HepG2 (cell line): ENCODE results near the gene RSF1. TPM values are rescaled to one million over a fixed set of nuclear protein-coding genes. Genes with fewer than 3 reads are reported as not detected.

Experiments
- ATRX ChIP-seq: sonication (generic); formaldehyde crosslinking; IDR thresholded peaks from 2 replicates; pipeline ENCODE4 v1.4.0; 2020; ENCODE audit warnings: missing genetic modification reagents, borderline replicate concordance
- CREM ChIP-seq, 2 experiments: sonication (generic) in 1 of 2; formaldehyde crosslinking in 1 of 2; IDR thresholded peaks; 2 replicates each; pipeline versions ENCODE4 v1.4.0 to v1.6.1; 2016 to 2020; ENCODE audit warnings: antibody characterized with exemption in 1 of 2, mild to moderate bottlenecking in 1 of 2, missing genetic modification reagents in 1 of 2
- FOXK1 ChIP-seq: sonication (generic); formaldehyde crosslinking; IDR thresholded peaks from 2 replicates; pipeline ENCODE4 v1.4.0; 2020; ENCODE audit warnings: low read depth, missing genetic modification reagents, borderline replicate concordance
- KDM1A ChIP-seq: IDR thresholded peaks from 2 replicates; pipeline ENCODE4 v1.6.1; 2016; ENCODE audit warnings: missing compliant biosample characterization
- MEF2D ChIP-seq: sonication (generic); formaldehyde crosslinking; IDR thresholded peaks from 2 replicates; pipeline ENCODE4 v1.5.1; 2020; ENCODE audit warnings: mild to moderate bottlenecking, missing genetic modification reagents
- MXI1 ChIP-seq: IDR thresholded peaks from 3 replicates; pipeline ENCODE4 v1.6.1; 2012; ENCODE audit warnings: low read depth, low read length, inconsistent platforms, borderline replicate concordance
- NCOR1 ChIP-seq: fragments of 200-600 bp; sonication (generic); IDR thresholded peaks from 2 replicates; pipeline ENCODE4 v1.7.0; 2017; ENCODE audit warnings: antibody characterized with exemption, low read length, borderline replicate concordance
- NRL ChIP-seq: sonication (generic); formaldehyde crosslinking; IDR thresholded peaks from 2 replicates; pipeline ENCODE4 v1.5.0; 2020; ENCODE audit warnings: missing genetic modification reagents, mild to moderate bottlenecking, moderate library complexity, borderline replicate concordance
- POLR2G ChIP-seq: fragments of 200-400 bp; formaldehyde crosslinking; IDR thresholded peaks from 2 replicates; pipeline ENCODE4 v1.6.1; 2018; ENCODE audit warnings: mild to moderate bottlenecking, low read depth, low read length, moderate library complexity
- SMAD9 ChIP-seq: sonication (generic); formaldehyde crosslinking; IDR thresholded peaks from 2 replicates; pipeline ENCODE4 v1.5.1; 2020; ENCODE audit warnings: mild to moderate bottlenecking, missing genetic modification reagents
- STAT5B ChIP-seq: sonication (generic); formaldehyde crosslinking; IDR thresholded peaks from 2 replicates; pipeline ENCODE4 v1.4.0; 2020; ENCODE audit warnings: missing genetic modification reagents
- TOPORS ChIP-seq: sonication (generic); formaldehyde crosslinking; IDR thresholded peaks from 2 replicates; pipeline ENCODE4 v1.8.0; 2023; ENCODE audit warnings: mild to moderate bottlenecking, missing genetic modification reagents
- ZNF652 ChIP-seq: IDR thresholded peaks from 2 replicates; pipeline ENCODE4 v1.6.1; 2016; ENCODE audit warnings: low read depth, borderline replicate concordance
- ZNF703 ChIP-seq: sonication (generic); formaldehyde crosslinking; IDR thresholded peaks from 2 replicates; pipeline ENCODE4 v1.5.1; 2020; ENCODE audit warnings: missing genetic modification reagents, mild to moderate bottlenecking, moderate library complexity, borderline replicate concordance
- ZNF792 ChIP-seq: IDR thresholded peaks from 2 replicates; pipeline ENCODE4 v1.6.1; 2016
- ZZZ3 ChIP-seq: sonication (generic); formaldehyde crosslinking; IDR thresholded peaks from 2 replicates; pipeline ENCODE4 v1.4.0; 2020; ENCODE audit warnings: missing genetic modification reagents, mild to moderate bottlenecking, borderline replicate concordance
- polyA plus RNA-seq, 8 experiments: library from polyadenylated mRNA; depleted of rRNA in 3 of 8; stranded (reverse) in 7 of 8; unstranded in 1 of 8; fragments of >200 nt; fragmentation: Illumina TruSeq in 4 of 8; extraction: Trizol in 4 of 8; gene quantifications; 2 replicates each; pipeline versions ENCODE4 v1.2.1 to v1.2.3, GENCODE V29; 2011 to 2016; ENCODE audit warnings: low read depth in 4 of 8, missing spikeins in 1 of 8, mixed read lengths in 1 of 8; ENCODE audit not compliant: insufficient read depth in 1 of 8
- total RNA-seq, 5 experiments: library from RNA; depleted of rRNA; stranded (reverse); fragments of >200 nt; fragmentation: Illumina TruSeq; extraction: Trizol; gene quantifications; 2 replicates each; pipeline ENCODE4 v1.2.3, GENCODE V29; 2016; ENCODE audit warnings: low read depth in 1 of 5
- TF ChIP-seq, protein P1 (sequence below): sonication (generic); formaldehyde crosslinking; IDR thresholded peaks from 2 replicates; pipeline ENCODE4 v1.5.1; 2020; ENCODE audit warnings: mild to moderate bottlenecking, missing genetic modification reagents, moderate library complexity
- TF ChIP-seq, protein P2 (sequence below): IDR thresholded peaks from 2 replicates; pipeline ENCODE4 v1.6.1; 2016; ENCODE audit warnings: missing compliant biosample characterization, missing genetic modification reagents, borderline replicate concordance
- TF ChIP-seq, protein P3 (sequence below): sonication (generic); formaldehyde crosslinking; IDR thresholded peaks from 2 replicates; pipeline ENCODE4 v1.8.0; 2022; ENCODE audit warnings: low read depth, missing genetic modification reagents
- TF ChIP-seq, protein P4 (sequence below): sonication (generic); formaldehyde crosslinking; IDR thresholded peaks from 2 replicates; pipeline ENCODE4 v1.5.1; 2020; ENCODE audit warnings: mild to moderate bottlenecking, missing genetic modification reagents, moderate library complexity

The RSF1 gene
- total and polyA plus RNA-seq, 2 of the 13 experiments (the other 11 are each of a cell fraction or from before 2014, with no cell fraction given): 15.5 to 33.1 TPM

DNA sequence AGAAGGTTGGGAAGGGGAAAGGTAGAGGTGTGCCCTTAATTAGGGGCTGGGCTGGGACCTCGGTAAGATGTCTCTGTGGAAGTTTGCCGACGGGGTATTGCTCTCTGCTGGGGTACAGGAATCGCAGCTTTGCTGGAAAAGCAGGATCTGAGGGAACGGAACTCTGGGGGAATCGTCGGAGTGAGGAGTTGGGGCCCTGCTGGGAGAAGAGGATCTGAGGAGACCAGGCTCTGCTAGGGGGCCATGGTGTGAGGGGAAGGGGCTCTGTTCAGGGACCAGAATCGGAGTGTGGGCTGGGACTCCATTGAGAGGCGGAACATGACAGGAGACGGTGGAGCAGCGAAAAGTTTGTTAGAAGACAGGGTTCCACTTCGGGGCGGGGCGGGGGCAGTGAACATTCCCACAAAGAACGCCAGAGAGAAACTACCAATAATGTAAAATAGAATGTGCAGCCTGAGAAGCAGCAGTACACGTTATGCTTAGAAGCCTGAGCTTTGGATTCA, 878 bp upstream of the RSF1 start (continued):
- TF ChIP-seq, protein P1, sequence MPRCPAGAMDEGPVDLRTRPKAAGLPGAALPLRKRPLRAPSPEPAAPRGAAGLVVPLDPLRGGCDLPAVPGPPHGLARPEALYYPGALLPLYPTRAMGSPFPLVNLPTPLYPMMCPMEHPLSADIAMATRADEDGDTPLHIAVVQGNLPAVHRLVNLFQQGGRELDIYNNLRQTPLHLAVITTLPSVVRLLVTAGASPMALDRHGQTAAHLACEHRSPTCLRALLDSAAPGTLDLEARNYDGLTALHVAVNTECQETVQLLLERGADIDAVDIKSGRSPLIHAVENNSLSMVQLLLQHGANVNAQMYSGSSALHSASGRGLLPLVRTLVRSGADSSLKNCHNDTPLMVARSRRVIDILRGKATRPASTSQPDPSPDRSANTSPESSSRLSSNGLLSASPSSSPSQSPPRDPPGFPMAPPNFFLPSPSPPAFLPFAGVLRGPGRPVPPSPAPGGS (CRISPR knock-in tag): no peak
- TF ChIP-seq ZNF792 (CRISPR knock-in tag) (no peak), MXI1 (no peak), FOXK1 (no peak), SMAD9 (CRISPR knock-in tag) (0 out of 2 replicates have a peak, but pooled peaks have one; percentile 76), CREM (IDR thresholded peaks at IDR 0.05) (0 out of 2 replicates have a peak, but pooled peaks have one; percentile 3), CREM (CRISPR knock-in tag; IDR thresholded peaks at IDR 0.05) (no peak), TOPORS (CRISPR knock-in tag) (no peak), ZZZ3 (CRISPR knock-in tag) (no peak), NCOR1 (no peak), ZNF652 (CRISPR knock-in tag) (no peak), ZNF703 (CRISPR knock-in tag) (no peak), KDM1A (no peak), STAT5B (no peak), ATRX (CRISPR knock-in tag) (no peak), MEF2D (0 out of 2 replicates have a peak, but pooled peaks have one; percentile 13), NRL (CRISPR knock-in tag) (no peak), POLR2G (no peak)
- TF ChIP-seq, protein P2, sequence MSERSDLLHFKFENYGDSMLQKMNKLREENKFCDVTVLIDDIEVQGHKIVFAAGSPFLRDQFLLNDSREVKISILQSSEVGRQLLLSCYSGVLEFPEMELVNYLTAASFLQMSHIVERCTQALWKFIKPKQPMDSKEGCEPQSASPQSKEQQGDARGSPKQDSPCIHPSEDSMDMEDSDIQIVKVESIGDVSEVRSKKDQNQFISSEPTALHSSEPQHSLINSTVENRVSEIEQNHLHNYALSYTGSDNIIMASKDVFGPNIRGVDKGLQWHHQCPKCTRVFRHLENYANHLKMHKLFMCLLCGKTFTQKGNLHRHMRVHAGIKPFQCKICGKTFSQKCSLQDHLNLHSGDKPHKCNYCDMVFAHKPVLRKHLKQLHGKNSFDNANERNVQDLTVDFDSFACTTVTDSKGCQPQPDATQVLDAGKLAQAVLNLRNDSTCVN (CRISPR knock-in tag): no peak
- TF ChIP-seq, protein P3, sequence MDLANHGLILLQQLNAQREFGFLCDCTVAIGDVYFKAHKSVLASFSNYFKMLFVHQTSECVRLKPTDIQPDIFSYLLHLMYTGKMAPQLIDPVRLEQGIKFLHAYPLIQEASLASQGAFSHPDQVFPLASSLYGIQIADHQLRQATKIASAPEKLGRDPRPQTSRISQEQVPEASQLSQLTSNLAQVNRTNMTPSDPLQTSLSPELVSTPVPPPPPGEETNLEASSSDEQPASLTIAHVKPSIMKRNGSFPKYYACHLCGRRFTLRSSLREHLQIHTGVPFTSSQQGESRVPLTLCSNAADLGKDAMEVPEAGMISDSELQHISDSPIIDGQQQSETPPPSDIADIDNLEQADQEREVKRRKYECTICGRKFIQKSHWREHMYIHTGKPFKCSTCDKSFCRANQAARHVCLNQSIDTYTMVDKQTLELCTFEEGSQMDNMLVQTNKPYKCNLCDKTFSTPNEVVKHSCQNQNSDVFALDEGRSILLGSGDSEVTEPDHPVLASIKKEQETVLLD (CRISPR knock-in tag): no peak
- TF ChIP-seq, protein P4, sequence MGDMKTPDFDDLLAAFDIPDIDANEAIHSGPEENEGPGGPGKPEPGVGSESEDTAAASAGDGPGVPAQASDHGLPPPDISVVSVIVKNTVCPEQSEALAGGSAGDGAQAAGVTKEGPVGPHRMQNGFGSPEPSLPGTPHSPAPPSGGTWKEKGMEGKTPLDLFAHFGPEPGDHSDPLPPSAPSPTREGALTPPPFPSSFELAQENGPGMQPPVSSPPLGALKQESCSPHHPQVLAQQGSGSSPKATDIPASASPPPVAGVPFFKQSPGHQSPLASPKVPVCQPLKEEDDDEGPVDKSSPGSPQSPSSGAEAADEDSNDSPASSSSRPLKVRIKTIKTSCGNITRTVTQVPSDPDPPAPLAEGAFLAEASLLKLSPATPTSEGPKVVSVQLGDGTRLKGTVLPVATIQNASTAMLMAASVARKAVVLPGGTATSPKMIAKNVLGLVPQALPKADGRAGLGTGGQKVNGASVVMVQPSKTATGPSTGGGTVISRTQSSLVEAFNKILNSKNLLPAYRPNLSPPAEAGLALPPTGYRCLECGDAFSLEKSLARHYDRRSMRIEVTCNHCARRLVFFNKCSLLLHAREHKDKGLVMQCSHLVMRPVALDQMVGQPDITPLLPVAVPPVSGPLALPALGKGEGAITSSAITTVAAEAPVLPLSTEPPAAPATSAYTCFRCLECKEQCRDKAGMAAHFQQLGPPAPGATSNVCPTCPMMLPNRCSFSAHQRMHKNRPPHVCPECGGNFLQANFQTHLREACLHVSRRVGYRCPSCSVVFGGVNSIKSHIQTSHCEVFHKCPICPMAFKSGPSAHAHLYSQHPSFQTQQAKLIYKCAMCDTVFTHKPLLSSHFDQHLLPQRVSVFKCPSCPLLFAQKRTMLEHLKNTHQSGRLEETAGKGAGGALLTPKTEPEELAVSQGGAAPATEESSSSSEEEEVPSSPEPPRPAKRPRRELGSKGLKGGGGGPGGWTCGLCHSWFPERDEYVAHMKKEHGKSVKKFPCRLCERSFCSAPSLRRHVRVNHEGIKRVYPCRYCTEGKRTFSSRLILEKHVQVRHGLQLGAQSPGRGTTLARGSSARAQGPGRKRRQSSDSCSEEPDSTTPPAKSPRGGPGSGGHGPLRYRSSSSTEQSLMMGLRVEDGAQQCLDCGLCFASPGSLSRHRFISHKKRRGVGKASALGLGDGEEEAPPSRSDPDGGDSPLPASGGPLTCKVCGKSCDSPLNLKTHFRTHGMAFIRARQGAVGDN (CRISPR knock-in tag): no peak
